HG03159 (cell line): Measurements from ENCODE around the gene IL2RA.
A peak's percentile ranks its signal among the peaks of the same experiment; 100 is the strongest.

Experiments
- ATAC-seq: cut with Tn5 transposase; IDR thresholded peaks from one replicate; pipeline ENCODE4 v1.9.1; 2021; ENCODE audit warnings: mild to moderate bottlenecking, moderate library complexity; ENCODE audit not compliant: unreplicated experiment

The IL2RA gene

DNA sequence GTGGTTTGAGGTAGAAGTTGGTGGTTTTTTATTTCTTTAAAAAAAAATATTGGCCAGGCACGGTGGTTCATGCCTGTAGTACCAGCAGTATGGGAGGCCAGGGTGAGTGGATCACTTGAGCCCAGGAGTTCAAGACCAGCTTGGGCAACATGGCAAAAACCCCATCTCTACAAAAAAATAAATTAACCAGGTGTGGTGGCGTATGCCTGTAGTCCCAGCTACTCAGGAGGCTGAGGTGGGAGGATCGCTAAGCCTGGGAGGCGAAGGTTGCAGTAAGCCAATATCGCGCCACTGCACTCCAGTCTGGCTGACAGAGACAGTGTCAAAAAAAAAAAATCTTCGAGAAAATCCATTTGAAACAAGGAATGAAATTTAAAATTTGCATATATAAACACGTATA, 1.1 kb downstream of the IL2RA start:
- ATAC-seq: no peak

DNA sequence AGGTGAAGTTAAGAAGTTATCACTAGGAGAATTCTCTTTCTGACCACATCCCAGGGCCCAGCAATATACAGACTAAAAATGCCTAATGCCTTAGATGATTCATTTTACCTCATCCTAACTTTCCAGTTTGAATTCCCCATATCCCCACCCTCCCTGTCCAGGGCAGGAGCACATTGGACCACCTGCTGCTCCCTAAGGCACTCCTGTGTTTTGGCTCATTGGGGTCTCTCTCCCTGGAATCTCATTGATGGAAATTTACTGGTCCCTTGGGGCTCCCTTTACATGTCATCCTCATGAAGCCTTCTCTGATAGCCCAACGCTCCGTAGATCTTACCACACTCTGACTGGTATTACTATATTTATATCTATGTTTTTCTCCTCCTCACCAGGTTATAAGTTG, 2.7 kb downstream of the IL2RA start:
- ATAC-seq: no peak

- ATAC-seq: no peak
Measured at GRCh38 chr10:6058682-6059475, 3.3 kb downstream of the IL2RA start.

GRCh38 chr10:6056411-6057135, 5.6 kb downstream of the IL2RA start:
- ATAC-seq: no peak

DNA sequence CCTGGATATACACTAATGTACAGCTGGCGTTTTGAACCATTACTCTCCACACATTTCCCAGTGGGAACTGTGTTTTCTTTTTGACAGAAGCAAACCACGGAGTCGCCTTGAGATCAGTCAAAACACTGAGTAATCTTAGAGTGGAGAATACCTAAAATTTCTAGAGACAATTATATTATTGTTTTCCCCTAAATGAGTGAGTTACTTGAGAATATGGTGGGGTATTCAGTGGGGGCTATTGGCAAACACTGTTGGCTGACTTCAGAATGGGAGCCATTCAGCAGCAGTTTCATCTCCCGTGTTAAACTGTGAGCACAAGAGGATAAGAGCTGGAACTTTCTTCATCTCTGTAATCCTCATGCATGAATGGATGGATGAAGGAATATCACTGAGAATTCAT, 6.2 kb downstream of the IL2RA start:
- no peak for ATAC-seq

DNA sequence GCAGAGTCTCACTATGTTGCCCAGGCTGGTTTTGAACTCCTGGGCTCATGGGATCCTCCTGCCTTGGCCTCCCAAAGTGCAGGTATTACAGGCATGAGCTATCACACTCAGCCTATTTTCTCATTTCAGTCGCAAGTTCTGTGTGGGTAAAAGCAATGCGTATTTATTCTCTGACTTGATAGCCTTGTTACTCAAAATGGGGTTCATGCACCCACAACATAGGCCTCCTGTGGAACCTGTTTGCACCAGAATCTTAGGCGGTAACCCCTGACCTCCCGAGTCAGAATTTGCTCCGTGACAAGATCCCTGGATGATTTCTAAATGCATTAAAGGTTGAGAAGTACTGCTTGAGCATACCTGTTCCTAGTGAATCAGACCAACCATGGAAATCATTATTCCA, 7.3 kb downstream of the IL2RA start:
- no peak for ATAC-seq

DNA sequence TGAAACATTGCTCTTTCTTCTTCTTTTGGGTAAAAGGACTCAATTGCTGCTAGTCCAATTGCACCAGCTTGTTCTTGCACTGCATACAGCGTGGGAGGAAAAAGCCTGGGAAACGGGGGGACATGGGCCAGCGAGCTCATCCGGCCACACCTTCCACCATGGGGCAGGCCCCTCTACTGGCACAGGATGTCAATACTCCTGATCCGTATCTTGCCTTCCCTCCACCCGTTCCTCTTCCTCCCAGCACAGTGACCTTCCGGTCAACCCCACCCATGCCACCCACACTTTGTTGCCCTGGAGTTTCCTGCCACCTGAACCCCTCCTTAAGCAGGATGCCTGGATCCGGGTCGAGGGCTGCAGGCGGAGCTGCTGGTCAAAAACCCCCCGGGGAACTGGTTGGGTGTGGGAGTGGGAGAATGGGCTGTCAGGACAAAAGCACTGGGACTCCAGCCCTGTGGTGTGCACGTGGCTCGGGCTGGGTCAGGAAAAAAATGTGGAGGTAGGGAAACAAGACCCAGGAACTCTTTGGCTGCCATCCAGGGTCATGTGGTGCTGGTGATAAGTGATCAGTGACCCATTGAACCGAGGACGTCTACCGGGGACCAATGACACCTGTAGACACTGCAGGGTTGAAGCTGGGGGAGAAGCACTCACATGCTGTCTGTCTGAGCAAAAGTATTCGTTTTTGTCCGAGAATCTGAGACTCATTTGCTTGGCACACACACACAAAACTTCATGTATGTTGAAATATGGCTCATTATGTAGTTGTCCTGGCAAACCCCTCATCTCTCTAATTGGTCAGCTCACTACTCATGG, 8.1 kb downstream of the IL2RA start:
- no peak for ATAC-seq

DNA sequence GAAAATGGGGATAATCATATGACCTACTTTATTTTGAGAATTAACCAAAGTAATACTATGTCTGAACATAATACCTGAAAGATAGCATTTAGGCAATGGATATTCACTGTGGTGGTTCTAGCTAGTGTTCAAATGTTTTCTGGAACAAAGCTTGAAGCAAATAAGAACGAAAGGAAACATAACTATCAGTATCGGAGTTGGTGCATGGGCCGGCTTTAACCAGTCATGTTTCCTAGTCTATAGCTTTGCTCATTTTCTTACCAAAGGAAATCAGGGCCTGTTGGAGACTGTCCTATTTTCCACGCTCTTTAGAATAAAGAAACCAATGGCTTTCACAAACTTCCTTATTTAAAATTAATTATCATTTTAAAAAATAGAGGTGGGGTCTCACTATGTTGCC, 8.9 kb downstream of the IL2RA start:
- ATAC-seq: no peak

DNA sequence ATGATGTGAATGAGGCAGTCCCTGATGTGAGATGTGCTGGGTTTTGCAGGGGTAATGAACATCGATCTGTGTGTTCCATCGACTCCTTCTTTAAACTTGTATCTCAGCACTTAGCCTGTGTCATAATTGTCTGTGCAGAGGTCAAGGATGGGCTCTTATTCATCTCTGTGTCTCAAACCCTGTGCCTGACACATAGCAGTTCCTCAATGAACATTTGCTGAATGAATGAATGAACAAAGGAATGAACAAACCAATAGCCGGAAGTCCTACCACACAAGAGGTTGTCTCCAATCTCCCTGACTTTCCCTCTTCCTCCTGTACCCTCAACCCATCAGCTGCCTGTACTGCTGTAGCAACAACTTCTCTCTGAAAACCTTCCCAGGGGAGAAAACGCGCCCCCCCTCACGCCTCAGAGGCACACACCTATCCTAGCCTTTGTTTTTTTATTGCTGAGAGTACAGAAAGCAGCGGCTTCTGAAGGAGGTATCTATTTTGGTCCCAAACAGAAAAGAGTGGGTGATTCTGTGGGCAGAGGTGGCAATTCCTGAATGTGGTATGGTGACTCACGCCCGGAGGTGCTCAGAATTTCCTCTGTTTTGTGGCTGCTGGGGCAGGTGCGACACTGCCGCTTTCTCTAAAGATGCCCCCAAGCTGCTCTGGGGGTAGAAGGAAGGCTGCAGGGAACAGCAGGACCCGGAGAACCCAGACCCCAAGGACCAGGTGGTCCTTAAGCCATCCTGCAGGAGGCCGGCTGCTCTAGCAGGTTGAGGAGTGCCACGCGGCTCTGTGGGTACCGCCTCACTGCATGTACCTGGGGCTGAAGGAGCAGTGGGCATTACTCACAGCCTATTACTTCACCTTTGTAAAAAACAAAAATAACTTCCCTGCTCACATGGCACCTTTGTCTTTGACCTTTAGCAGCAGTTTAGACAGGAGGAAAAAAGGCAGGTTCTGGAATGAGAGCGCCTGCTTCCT, 9.6 kb downstream of the IL2RA start:
- ATAC-seq: no peak

GRCh38 chr10:6050801-6051445, 11.2 kb downstream of the IL2RA start:
- peak; percentile 74 for ATAC-seq

- no peak for ATAC-seq
Measured at GRCh38 chr10:6049031-6049400, 13.2 kb downstream of the IL2RA start.

- no peak for ATAC-seq
Measured at GRCh38 chr10:6048281-6049030, 13.7 kb downstream of the IL2RA start.

DNA sequence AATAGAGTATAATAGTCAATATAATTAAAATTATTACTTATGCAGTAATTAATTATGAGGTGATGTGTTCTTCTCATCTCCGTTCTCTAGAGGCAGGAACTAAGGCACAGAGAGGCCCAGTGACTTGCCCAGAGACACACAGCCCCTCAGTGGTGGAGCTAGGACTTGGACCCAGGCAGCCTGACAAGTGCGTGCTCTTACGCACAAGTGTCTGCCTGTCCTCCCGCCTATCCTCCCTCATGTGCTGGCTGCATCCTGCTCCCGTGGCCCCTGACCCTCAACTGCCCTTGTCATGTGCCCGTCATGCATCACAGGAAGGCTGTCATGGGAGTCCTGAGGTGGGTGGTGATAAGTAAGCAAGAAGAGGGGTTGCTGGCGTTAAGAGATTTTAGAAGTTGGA, 14.3 kb downstream of the IL2RA start:
- ATAC-seq: no peak

DNA sequence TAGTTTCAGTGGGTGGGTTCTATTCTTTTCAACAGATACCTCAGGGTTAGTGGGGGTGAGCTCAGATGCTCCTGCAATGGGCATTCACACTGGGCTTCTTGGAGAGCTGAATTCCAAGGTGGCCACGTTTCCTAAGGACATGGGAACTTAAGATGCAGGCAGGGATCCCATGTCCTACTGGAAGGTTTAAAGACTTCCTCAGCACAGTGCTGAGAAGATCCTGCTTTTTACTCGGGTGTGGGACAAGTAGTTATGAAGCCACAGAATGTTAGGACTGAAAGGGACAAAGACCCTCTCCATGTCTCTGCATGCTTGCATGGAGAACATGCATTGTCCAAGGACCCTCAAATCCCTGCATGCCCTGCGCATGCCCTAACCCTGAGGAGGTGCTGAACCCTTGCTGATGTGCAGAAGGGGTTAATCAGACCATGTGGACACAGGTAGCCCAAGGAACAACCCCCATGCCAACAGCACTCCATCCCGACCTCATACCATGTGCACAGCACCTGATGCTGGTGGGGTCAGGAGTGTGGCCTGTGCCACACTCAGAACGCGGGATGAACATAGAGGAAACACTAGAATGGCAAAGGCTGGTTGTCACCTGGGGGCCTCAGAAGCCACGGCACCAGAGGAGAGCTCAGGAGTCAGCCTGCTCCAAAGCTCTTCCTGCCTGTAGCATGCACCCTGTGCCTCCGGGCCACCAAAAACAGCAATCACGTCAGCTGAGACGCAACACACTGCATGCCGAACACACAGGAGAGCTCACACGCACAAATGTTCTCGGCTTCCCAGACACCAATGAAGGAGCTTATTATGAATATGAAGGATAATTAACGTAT, 15.2 kb downstream of the IL2RA start:
- no peak for ATAC-seq

DNA sequence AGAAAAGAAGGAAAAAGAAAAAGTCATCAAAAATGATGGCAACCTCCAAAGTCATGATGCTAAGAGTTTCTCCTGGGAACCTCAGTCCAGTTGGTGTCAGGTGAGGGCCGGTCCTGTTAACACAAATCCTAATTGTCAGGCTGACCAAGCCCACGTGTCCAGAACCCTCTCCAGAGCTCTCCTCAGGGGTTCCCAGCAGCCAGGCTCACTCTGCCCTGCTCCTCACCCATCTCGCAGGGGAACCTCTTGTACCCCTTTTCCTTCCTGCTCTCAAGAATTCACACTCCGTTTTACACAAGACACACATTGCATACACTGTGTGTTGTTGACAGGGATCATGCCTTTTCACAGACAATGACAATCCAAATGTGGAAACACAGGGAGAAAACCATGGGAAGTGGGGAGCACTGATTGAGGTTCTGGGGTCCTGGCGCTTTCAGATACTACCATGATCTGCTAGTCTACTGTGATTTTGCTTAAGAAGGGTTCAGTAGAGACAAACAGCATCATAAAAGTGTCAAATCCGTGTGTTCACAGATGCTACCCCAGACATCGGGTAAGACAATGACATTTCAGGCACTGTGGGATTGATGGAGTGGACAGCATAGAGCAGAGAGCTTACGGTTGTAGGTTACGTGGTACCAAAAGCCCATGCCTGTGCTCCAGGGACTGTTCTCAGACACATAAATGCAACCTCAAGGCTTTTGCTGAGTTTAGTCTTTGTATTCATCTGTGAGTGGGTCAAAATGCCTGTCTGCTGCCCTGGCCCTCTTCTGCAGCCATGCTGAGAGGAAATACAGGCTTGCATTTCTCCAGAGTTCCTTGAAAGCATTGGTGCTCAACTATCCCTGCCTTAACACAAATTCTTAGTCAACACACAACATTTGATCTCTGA, 16.0 kb downstream of the IL2RA start:
- ATAC-seq: no peak

DNA sequence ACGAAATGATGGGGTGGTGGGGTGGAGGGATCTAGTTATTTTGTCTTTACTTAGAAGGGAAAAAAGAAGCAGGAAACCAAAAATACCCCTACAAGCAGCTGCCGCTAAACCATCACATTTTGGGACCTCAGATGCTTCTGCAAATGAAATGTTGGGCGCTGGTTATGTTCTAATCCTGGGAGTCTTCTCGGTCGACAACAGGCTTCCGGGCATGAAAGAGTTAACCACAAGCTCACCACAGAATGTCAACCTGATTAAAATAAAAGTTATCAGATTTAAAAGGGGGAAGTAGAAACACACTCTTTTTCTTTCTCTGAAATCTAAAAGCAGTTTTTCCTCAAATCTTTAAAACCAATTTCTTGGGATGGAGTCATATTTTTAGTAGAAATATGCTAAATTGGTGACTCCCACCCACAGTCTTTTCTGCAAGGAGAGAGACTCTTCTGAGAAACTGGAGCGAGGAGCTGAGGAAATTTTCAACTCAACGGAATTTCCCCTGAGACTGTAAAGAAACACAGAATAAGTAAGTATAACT, 16.8 kb downstream of the IL2RA start:
- no peak for ATAC-seq

GRCh38 chr10:6044751-6045313, 17.3 kb downstream of the IL2RA start:
- no peak for ATAC-seq
